HG02943 (cell line): Measurements from ENCODE around the gene PXDN.
"Not testable (repeated sequence)": the region's sequence is repeated elsewhere in the genome, so short reads cannot be mapped to it uniquely, and the experiment has no call there.

Experiments
- ATAC-seq: cut with Tn5 transposase; IDR thresholded peaks from one replicate; pipeline ENCODE4 v1.9.1; 2021; ENCODE audit warnings: mild to moderate bottlenecking, low read depth, moderate library complexity; ENCODE audit not compliant: unreplicated experiment

The PXDN gene

GRCh38 chr2:1777781-1778180 lies 33.5 kb upstream of the PXDN start:
- ATAC-seq, result no peak

GRCh38 chr2:1777156-1777555 lies 32.8 kb upstream of the PXDN start:
- no peak for ATAC-seq

- no peak for ATAC-seq
These were observed 31.3 kb upstream of the PXDN start for GRCh38 chr2:1775511-1776035.

- ATAC-seq, result no peak
These were observed 30.6 kb upstream of the PXDN start for GRCh38 chr2:1774929-1775328.

GRCh38 chr2:1773883-1774282 lies 29.6 kb upstream of the PXDN start:
- no peak for ATAC-seq

GRCh38 chr2:1772471-1773267 lies 28.4 kb upstream of the PXDN start:
- no peak for ATAC-seq

GRCh38 chr2:1771626-1772280 lies 27.4 kb upstream of the PXDN start:
- no peak for ATAC-seq

- no peak for ATAC-seq
These were observed 26.5 kb upstream of the PXDN start for GRCh38 chr2:1770566-1771380.

GRCh38 chr2:1769703-1770422 lies 25.5 kb upstream of the PXDN start:
- no peak for ATAC-seq

GRCh38 chr2:1767939-1768691 lies 23.8 kb upstream of the PXDN start:
- ATAC-seq, result no peak

GRCh38 chr2:1766851-1767811 lies 22.8 kb upstream of the PXDN start:
- no peak for ATAC-seq

GRCh38 chr2:1766425-1766824 lies 22.1 kb upstream of the PXDN start:
- no peak for ATAC-seq

- ATAC-seq, result not testable (repeated sequence)
These were observed 20.9 kb upstream of the PXDN start for GRCh38 chr2:1765201-1765600.

- ATAC-seq, result no peak
These were observed 15.3 kb upstream of the PXDN start for GRCh38 chr2:1759611-1759930.

GRCh38 chr2:1758774-1759610 lies 14.7 kb upstream of the PXDN start:
- ATAC-seq, result no peak

GRCh38 chr2:1758171-1758570 lies 13.9 kb upstream of the PXDN start:
- ATAC-seq, result no peak

GRCh38 chr2:1757567-1757966 lies 13.3 kb upstream of the PXDN start:
- no peak for ATAC-seq

- ATAC-seq, result not testable (repeated sequence)
These were observed 12.8 kb upstream of the PXDN start for GRCh38 chr2:1757146-1757545.
